ENCODE measurements around the gene FGF3. TPM values are rescaled to one million over a fixed set of nuclear protein-coding genes. Genes with fewer than 3 reads are reported as not detected.

Gene FGF3
- total and polyA plus RNA-seq, 2 experiments from 2014 or later = not detected

GRCh38 chr11:69830086-69830485, 10.9 kb upstream of the FGF3 start:
- Histone ChIP-seq H4K20me1 (ENCODE audit: insufficient read depth) (no peaks in the 10 kb centered on the region), H3K27me3 (replicated peaks; ENCODE audit: insufficient read depth) (peaks cover 38% of the 10 kb centered on the region), H3K4me1 (ENCODE audit: insufficient read depth) (no peaks in the 10 kb centered on the region), H3K36me3 (ENCODE audit: low read depth) (no peaks in the 10 kb centered on the region), H3K4me2 (ENCODE audit: unreplicated experiment) (no peak overlapping the region), H3K9me2 (ENCODE audit: insufficient read depth) (no peaks in the 10 kb centered on the region), H3K27ac (no peak overlapping the region), H3K9me3 (ENCODE audit: low read depth) (no peaks in the 10 kb centered on the region), H2AFZ (no peak overlapping the region), H3F3A (ENCODE audit: insufficient read depth) (no peaks in the 10 kb centered on the region), H3K9ac (no peak overlapping the region), H3K79me2 (ENCODE audit: insufficient read depth) (no peaks in the 10 kb centered on the region), H3K4me3 (no peak overlapping the region)
- in situ Hi-C loops (cut with MboI) = no loop called here
- no peak for DNase-seq
- 67 to 68% methylated on average over 11 of the region's 11 CpGs for WGBS, 2 experiments (ENCODE audit: low coverage in 1 of 2, low lambda C conversion rate in 2 of 2, missing lambda C conversion rate in 2 of 2)
- TF ChIP-seq EZH2phosphoT487 (IDR thresholded peaks at IDR 0.05; ENCODE audit: insufficient read depth, low read depth) (no peak), EZH2 (IDR thresholded peaks at IDR 0.05; ENCODE audit: insufficient read depth, poor library complexity, severe bottlenecking) (no peak)

GRCh38 chr11:69828971-69829344, 9.7 kb upstream of the FGF3 start:
- no peak for DNase-seq
- no peak overlapping the region for H3K9ac ChIP-seq
- no peaks in the 10 kb centered on the region for H3K9me3 ChIP-seq (ENCODE audit: low read depth)
- no peaks in the 10 kb centered on the region for H4K20me1 ChIP-seq (ENCODE audit: insufficient read depth)
- TF ChIP-seq EZH2 (IDR thresholded peaks at IDR 0.05; ENCODE audit: insufficient read depth, poor library complexity, severe bottlenecking) (no peak), EZH2phosphoT487 (IDR thresholded peaks at IDR 0.05; ENCODE audit: insufficient read depth, low read depth) (no peak)
- no peak overlapping the region for H2AFZ ChIP-seq
- H3K27me3 ChIP-seq (replicated peaks; ENCODE audit: insufficient read depth) = peaks cover 27% of the 10 kb centered on the region
- WGBS, 2 experiments (ENCODE audit: low coverage in 1 of 2, low lambda C conversion rate in 2 of 2, missing lambda C conversion rate in 2 of 2) = 52 to 54% methylated on average over 6 of the region's 6 CpGs
- no peaks in the 10 kb centered on the region for H3K79me2 ChIP-seq (ENCODE audit: insufficient read depth)
- no peaks in the 10 kb centered on the region for H3F3A ChIP-seq (ENCODE audit: insufficient read depth)
- H3K4me3 ChIP-seq = no peak overlapping the region
- no peaks in the 10 kb centered on the region for H3K9me2 ChIP-seq (ENCODE audit: insufficient read depth)
- no peak overlapping the region for H3K4me2 ChIP-seq (ENCODE audit: unreplicated experiment)
- H3K4me1 ChIP-seq (ENCODE audit: insufficient read depth) = no peaks in the 10 kb centered on the region
- in situ Hi-C loops (cut with MboI) = no loop called here
- H3K27ac ChIP-seq = no peak overlapping the region
- H3K36me3 ChIP-seq (ENCODE audit: low read depth) = no peaks in the 10 kb centered on the region

- no peaks in the 10 kb centered on the region for H3K79me2 ChIP-seq (ENCODE audit: insufficient read depth)
- no peaks in the 10 kb centered on the region for H3K36me3 ChIP-seq (ENCODE audit: low read depth)
- H3K9ac ChIP-seq = no peak overlapping the region
- 34 to 35% methylated on average over 12 of the region's 12 CpGs for WGBS, 2 experiments (ENCODE audit: low coverage in 1 of 2, low lambda C conversion rate in 2 of 2, missing lambda C conversion rate in 2 of 2)
- H3K4me2 ChIP-seq (ENCODE audit: unreplicated experiment) = no peak overlapping the region
- no peak overlapping the region for H3K27ac ChIP-seq
- no peaks in the 10 kb centered on the region for H3K9me3 ChIP-seq (ENCODE audit: low read depth)
- no peaks in the 10 kb centered on the region for H4K20me1 ChIP-seq (ENCODE audit: insufficient read depth)
- no peak overlapping the region for H3K4me3 ChIP-seq
- TF ChIP-seq EZH2phosphoT487 (IDR thresholded peaks at IDR 0.05; ENCODE audit: insufficient read depth, low read depth) = no peak
- TF ChIP-seq EZH2 (IDR thresholded peaks at IDR 0.05; ENCODE audit: insufficient read depth, poor library complexity, severe bottlenecking) = no peak
- no peak for DNase-seq
- no peaks in the 10 kb centered on the region for H3F3A ChIP-seq (ENCODE audit: insufficient read depth)
- H3K9me2 ChIP-seq (ENCODE audit: insufficient read depth) = no peaks in the 10 kb centered on the region
- H2AFZ ChIP-seq = no peak overlapping the region
- peaks cover 24% of the 10 kb centered on the region for H3K27me3 ChIP-seq (replicated peaks; ENCODE audit: insufficient read depth)
- H3K4me1 ChIP-seq (ENCODE audit: insufficient read depth) = no peaks in the 10 kb centered on the region
- in situ Hi-C loops (cut with MboI) = no loop called here
These were observed 9.2 kb upstream of the FGF3 start for GRCh38 chr11:69828276-69828970.

GRCh38 chr11:69826773-69827172, 7.6 kb upstream of the FGF3 start:
- Histone ChIP-seq H4K20me1 (ENCODE audit: insufficient read depth) (no peaks in the 10 kb centered on the region), H2AFZ (no peak overlapping the region), H3K79me2 (ENCODE audit: insufficient read depth) (no peaks in the 10 kb centered on the region), H3K27me3 (replicated peaks; ENCODE audit: insufficient read depth) (peaks cover 12% of the 10 kb centered on the region), H3K9me3 (ENCODE audit: low read depth) (no peaks in the 10 kb centered on the region), H3K36me3 (ENCODE audit: low read depth) (no peaks in the 10 kb centered on the region), H3K9ac (no peak overlapping the region), H3K9me2 (ENCODE audit: insufficient read depth) (no peaks in the 10 kb centered on the region), H3K4me3 (no peak overlapping the region), H3F3A (ENCODE audit: insufficient read depth) (no peaks in the 10 kb centered on the region), H3K4me1 (ENCODE audit: insufficient read depth) (no peaks in the 10 kb centered on the region), H3K4me2 (ENCODE audit: unreplicated experiment) (no peak overlapping the region), H3K27ac (no peak overlapping the region)
- in situ Hi-C loops (cut with MboI) = no loop called here
- WGBS, 2 experiments (ENCODE audit: low coverage in 1 of 2, low lambda C conversion rate in 2 of 2, missing lambda C conversion rate in 2 of 2) = 73 to 76% methylated on average over 10 of the region's 10 CpGs
- no peak for TF ChIP-seq EZH2 (IDR thresholded peaks at IDR 0.05; ENCODE audit: insufficient read depth, poor library complexity, severe bottlenecking)
- TF ChIP-seq EZH2phosphoT487 (IDR thresholded peaks at IDR 0.05; ENCODE audit: insufficient read depth, low read depth) = no peak
- DNase-seq = no peak

Data from GM23248 (cell line).